GM20431 (cell line): ENCODE measurements around the gene PPARG.

Experiments used
- in situ Hi-C: fragments of 300-500 bp; cut with MseI, MboI; formaldehyde crosslinking; loops from one replicate; pipeline ENCODE4 v1.15.0; 2020; ENCODE audit warnings: low sequenced_read_pairs; ENCODE audit not compliant: unreplicated experiment

The PPARG gene

DNA sequence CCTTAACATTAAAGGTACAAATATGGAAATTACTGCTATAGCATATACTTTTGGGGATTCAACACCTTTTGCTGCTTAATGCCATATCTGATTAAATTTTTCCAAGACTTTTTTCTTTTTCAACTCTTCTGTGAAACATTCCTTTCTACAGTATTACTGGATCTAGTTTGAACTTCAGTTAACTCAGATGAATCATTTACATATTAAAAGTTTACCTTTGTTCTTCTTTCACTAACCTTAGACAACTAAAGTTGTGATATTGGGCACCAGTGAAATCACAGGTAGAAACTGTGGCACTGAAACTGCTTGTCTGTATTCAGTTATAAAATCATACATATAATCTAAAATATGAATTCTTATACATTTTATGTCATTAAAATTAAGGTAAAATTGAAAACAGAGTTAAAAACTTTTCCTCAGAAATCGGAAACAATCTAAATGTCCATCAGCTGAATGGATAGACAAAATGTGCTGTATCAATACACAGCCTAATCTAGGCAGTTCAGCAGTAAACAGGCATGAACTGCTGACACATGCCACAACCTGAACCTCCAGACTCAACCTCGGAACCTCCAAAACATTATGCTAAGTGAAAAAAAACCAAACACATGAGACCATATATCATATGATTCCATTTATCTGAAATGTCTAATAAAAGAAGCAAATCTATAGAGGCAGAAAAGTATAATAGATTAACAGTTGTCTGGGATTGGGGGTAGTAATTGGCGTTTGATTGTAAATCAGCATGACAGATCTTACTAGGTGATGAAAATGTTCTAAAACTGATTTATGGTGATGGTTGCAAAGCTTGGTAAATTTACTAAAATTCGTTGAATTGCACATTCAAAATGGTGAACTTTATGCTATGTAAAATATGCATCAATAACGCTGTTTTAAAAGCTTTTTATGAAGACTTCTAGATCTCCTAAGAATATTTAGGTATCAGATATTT lies 50.0 kb downstream of the PPARG start:
- in situ Hi-C loops, result no loop called here

DNA sequence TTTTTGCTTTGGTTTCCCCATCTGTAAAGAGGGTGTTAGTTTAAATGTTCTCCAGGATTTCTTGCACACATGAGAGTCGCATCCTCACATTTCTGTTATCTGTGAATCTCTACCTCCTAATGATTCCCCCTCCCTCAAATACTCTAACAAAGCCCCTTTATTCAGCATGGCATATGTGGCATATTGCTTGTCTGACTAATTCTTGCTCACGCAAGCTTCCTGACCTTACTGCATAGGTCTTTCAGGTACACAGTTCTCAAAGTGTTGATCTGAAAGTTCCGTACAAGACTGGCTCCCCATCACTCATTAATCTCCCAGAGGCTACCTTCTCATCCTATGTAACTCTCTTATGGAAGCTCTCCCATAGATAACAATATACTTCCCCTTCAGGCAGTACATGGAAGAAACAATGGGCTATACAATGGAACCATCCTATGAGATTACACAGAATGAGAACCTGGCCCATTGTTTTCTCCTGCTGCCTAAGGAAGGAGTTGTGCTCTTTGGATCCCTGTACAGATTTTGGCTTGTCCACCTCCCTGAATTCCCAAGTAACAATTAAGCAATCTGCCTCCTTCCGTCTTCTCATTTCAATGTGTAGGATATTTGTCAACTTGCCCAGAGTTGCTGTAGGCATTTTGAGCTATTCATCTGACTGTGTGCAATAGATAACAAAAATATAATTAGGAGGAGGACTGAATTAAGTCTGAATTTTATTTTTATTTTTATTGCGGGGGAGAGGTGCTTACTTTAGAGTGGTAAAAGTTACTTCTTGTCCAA lies 51.0 kb downstream of the PPARG start:
- in situ Hi-C loops, result no loop called here

DNA sequence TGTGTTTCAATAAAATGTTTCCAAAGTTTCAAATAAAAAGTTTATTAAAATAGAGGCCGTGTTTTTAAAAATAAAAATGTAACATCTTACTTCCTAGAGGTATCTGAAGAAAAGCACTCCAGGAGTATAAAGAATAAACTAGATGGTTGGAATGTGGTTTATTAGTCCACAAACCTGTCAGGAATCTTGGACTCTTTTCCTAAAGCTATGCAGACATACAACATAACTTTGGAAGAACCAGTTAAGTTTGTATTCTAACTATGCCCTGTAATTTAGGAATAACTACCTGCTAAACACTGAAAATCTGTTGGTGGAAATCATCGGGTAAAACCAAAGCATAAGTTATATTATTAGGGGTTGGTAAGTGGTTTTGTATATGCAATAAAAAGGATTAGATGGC lies 51.6 kb downstream of the PPARG start:
- in situ Hi-C loops, result no loop called here

DNA sequence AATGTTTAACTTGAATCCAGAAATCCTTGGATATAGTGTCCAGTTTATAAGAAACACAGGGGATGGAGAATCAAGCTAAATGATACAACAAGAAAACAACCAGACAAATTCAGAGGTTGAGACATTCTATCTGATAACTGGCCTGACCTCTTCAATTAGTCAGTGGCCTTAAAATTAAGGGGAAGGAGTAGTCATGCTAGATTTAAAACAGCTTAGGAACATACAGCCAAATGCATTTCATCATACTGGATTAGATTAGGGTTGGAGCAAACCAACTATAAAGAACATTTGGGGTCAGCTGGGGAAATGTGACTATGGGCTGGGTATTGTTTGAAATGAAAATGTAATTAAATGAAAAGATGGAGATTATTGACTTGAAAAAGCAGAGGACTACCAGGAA lies 53.3 kb downstream of the PPARG start:
- in situ Hi-C loops, result no loop called here

- in situ Hi-C loops, result no loop called here
These were observed 54.2 kb downstream of the PPARG start for GRCh38 chr3:12343047-12343501.

DNA sequence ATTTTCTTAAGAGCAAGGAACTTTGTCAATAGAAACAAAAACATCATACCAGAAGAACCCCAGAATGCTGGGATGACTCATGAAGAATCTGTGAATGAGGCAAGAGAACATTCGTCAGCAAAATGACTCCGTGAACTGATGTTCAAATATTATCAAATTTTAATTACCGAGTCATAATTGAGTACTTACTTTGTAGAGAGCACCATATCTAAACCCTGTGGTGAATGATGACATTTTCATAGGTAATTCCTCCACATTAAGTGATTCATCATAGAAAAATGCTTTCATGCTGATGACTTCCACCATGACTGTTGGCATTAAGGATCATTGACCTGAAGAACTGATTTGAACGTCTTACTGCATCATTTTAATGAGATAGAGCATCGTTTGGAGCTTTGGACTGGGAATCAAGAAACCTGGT lies 56.3 kb downstream of the PPARG start:
- in situ Hi-C loops, result no loop called here

DNA sequence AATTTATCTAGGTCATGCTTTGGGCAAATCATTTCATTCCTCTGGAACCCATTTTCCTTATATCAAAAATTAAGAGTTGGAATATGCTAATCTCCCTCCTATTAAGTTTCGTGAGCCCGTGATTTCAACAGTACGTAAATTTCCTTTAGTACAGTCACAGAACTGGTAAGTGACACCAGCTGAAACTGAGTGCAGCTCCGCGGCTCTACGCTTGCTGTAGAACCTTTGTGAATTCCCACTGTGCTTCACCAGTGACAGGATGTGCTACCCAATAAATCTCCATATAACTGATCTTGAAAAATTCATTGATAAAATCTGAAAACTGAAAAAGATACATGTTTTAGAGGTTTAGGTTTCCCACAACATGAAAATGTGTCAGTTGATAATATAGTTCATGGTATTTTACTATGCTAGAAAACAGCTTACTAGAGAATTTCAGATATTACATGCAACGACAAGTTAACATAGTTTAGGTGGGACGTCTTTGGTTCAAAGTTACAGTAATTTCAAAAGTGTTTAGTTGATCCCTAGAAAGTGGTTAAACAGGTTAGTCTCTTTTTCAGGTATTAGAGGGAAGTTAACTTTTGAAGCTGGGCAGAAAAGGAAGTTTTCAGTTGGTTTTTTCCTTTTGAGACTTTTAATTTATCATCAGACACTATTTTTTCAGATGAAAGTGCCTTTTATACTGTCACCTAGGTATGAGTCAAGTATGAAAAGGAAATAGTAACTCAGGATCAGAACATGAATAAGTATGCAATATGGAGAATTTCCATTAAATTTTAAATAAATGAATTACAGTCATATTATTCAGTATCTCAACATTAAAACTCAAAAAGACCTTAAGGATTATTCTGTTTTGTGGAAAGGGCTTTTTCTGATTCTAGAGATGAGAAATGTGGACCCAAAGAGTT lies 57.0 kb downstream of the PPARG start:
- in situ Hi-C loops, result no loop called here

GRCh38 chr3:12347301-12347700 lies 58.4 kb downstream of the PPARG start:
- in situ Hi-C loops, result no loop called here

DNA sequence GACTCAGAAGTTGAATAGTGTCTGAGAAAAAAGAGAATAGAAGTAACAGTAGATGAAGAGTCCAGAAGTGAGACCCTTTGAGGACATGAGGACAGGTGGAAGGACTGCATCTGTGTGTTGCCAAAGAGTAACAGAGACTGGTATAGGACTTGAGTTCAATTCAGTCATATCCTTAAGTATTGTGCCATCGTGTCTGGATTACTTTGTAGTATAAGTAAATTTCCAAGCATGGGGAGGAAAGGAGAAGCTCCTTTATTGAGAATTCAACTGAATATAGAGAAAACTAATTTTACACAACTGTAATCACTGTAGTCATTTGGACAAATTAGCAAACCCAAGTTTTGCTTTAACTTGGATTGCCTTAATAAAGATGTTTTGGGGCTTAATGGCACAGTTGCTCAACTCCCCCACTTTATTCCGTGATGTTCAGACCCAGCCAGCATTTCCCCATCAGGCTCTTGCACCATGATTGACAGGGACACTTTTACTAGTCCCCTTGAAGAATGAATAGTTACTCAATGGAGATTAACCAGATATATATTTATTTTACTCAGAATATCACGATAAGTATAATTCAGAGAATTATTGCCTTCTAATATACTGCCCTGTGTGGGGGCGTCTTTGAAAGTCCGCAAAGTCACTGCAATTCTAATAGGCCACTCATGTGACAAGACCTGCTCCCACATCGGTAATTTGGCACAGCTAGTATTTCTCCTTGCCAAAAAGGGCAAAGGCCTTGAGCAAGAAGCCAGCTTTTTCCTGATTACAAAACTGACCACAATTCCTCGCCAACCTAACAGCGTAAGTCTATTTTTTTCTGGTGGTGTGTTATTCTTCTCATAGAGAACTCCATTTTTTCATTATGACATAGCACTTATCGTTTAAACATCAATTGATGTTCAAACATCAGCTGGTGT lies 61.3 kb downstream of the PPARG start:
- in situ Hi-C loops, result no loop called here

DNA sequence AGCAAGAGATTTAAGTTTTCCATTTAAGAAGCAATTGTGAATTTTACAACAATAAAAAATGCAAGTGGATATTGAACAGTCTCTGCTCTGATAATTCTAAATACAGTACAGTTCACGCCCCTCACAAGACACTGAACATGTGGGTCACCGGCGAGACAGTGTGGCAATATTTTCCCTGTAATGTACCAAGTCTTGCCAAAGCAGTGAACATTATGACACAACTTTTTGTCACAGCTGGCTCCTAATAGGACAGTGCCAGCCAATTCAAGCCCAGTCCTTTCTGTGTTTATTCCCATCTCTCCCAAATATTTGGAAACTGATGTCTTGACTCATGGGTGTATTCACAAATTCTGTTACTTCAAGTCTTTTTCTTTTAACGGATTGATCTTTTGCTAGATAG lies 62.3 kb downstream of the PPARG start:
- in situ Hi-C loops, result no loop called here

GRCh38 chr3:12352253-12352652 lies 63.4 kb downstream of the PPARG start:
- in situ Hi-C loops, result no loop called here

- in situ Hi-C loops, result no loop called here
These were observed 63.9 kb downstream of the PPARG start for GRCh38 chr3:12352755-12353154.

GRCh38 chr3:12353796-12354525 lies 65.1 kb downstream of the PPARG start:
- in situ Hi-C loops, result no loop called here

DNA sequence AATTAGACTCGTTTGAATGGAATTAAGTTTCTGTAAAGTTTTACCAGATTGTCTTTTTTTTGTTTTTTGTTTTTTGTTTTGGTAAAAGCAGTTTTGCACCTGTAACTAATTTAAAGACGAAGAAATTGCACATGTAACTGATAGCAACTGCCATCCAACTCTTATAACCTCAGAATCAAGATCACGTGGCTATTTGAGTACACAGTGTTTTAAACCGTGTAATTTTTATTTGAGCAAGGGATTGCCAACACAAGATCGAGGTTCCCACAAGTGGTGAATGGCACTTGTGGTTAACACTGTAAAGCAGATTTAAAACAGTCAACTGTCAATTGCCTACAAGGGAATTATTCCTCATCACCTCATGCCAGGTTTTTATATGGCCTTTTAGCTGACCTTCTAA lies 67.3 kb downstream of the PPARG start:
- in situ Hi-C loops, result no loop called here

DNA sequence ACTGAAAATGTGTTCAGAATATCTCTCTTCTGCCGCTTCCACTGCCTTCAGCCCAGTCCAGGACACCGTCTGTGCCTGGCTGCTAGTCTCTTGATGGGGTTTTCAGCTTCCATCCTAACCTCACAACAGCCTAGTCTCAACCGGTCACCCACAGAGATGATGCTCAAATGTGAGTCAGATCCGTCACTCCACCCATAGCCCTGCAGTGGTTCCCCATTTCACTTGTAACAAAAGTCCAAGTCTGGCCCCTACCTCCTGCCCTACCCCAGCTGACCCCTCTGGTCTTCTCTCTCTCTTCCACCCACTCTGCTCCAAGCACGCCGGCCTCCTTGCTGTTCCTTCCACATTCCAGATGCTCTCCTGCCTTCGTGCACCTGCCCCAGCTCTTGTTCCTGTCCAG lies 68.1 kb downstream of the PPARG start:
- in situ Hi-C loops, result no loop called here

GRCh38 chr3:12357456-12357855 lies 68.6 kb downstream of the PPARG start:
- in situ Hi-C loops, result no loop called here

DNA sequence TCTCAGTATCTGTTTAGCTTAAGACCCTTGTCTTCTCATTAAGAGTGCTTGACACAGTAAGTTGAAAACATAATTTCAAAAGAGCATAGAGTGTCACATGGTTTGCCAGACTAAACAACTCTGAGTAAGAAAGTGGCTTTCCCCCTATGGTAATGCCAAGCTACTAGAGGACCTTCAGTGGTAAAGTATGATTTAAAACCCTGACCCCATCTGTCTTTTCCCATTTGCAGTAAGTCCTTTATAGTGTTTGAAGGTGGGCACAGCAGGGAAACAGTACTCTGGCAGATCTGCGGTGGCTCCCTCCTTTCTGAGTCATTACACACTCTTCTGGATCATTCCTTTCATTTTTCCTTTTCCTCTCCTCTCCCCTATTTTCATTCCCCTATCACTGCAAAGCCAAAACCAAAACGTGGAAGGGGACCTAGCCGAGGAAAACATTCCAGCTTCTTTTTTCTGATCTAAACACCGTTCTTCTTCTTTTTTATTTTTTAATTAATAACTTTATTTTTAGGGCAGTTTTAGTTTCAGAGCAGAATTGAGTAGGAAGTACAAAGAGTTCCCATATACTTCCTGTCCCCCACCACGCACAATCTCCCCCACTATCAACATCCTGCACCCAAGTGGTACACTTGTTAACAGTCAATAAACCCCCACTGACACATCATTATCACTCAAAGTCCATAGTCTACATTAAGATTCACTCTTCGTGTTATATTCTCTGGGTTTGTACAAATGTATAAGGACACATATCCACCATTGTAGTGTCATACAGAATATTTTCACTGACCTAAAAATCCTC lies 74.7 kb downstream of the PPARG start:
- in situ Hi-C loops, result no loop called here

DNA sequence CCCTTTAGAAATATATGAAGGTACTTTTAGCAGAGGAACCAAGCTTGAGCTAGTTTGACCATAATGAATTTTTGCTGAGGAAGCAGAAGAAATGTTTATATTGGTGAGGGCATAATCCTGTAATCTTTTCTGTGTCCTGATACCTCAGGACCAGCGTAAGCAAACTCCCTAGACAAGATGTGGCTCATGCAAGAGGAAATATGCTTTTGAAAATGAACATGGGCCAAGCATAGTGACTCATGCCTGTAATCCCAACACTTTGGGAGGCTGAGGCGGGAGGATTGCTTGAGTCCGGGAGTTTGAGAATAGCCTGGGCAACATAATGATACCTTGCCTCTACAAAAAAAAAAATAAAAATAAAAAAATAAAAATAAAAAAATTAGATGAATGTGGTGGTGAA lies 78.5 kb downstream of the PPARG start:
- in situ Hi-C loops, result no loop called here
